GM23248 (cell line): ENCODE results near the gene TSPAN32. TPM values are rescaled to one million over a fixed set of nuclear protein-coding genes. Genes with fewer than 3 reads are reported as not detected.

Experiments used
- DNase-seq: peaks from one replicate; pipeline ENCODE4 v3.0.0-alpha.2; 2015
- H2AFZ ChIP-seq: fragments of 200-600 bp; sonication (generic); 2 replicates; pipeline ENCODE4 v1.6.1; 2016; ENCODE audit warnings: antibody characterized with exemption
- H3F3A ChIP-seq: fragments of 200-600 bp; sonication (generic); 2 replicates; pipeline ENCODE4 v1.6.1; 2016; ENCODE audit warnings: mild to moderate bottlenecking, antibody characterized with exemption, mixed run types; ENCODE audit not compliant: insufficient read depth
- H3K27ac ChIP-seq: fragments of 200-600 bp; sonication (generic); 2 replicates; pipeline ENCODE4 v1.5.1; 2016; ENCODE audit warnings: mild to moderate bottlenecking
- H3K27me3 ChIP-seq: fragments of 200-600 bp; sonication (generic); replicated peaks from 2 replicates; pipeline ENCODE4 v1.6.1; 2016; ENCODE audit warnings: mild to moderate bottlenecking; ENCODE audit not compliant: insufficient read depth
- H3K36me3 ChIP-seq: fragments of 200-600 bp; sonication (generic); 2 replicates; pipeline ENCODE4 v1.6.1; 2016; ENCODE audit warnings: low read depth, mild to moderate bottlenecking
- H3K4me1 ChIP-seq: fragments of 200-600 bp; sonication (generic); 2 replicates; pipeline ENCODE4 v1.6.1; 2016; ENCODE audit warnings: mild to moderate bottlenecking; ENCODE audit not compliant: insufficient read depth
- H3K4me2 ChIP-seq: fragments of 200-600 bp; sonication (generic); one replicate; pipeline ENCODE4 v1.6.1; 2016; ENCODE audit warnings: mild to moderate bottlenecking; ENCODE audit not compliant: unreplicated experiment
- H3K4me3 ChIP-seq: fragments of 200-600 bp; sonication (generic); 2 replicates; pipeline ENCODE4 v1.5.1; 2016; ENCODE audit warnings: mild to moderate bottlenecking
- H3K79me2 ChIP-seq: fragments of 200-600 bp; sonication (generic); 2 replicates; pipeline ENCODE4 v1.6.1; 2016; ENCODE audit warnings: mild to moderate bottlenecking; ENCODE audit not compliant: insufficient read depth
- H3K9ac ChIP-seq: fragments of 200-600 bp; sonication (generic); 2 replicates; pipeline ENCODE4 v1.6.1; 2016; ENCODE audit warnings: mild to moderate bottlenecking
- H3K9me2 ChIP-seq: fragments of 200-600 bp; sonication (generic); 2 replicates; pipeline ENCODE4 v1.6.1; 2016; ENCODE audit warnings: mixed run types, mild to moderate bottlenecking, moderate library complexity; ENCODE audit not compliant: insufficient read depth
- H3K9me3 ChIP-seq: fragments of 200-600 bp; sonication (generic); one replicate; pipeline ENCODE4 v1.6.1; 2017; ENCODE audit warnings: low read depth
- H4K20me1 ChIP-seq: fragments of 200-600 bp; sonication (generic); 2 replicates; pipeline ENCODE4 v1.6.0; 2016; ENCODE audit not compliant: insufficient read depth
- EZH2 ChIP-seq: fragments of 200-600 bp; sonication (generic); IDR thresholded peaks from 2 replicates; pipeline ENCODE4 v1.6.1; 2018; ENCODE audit warnings: antibody characterized with exemption, mild to moderate bottlenecking; ENCODE audit not compliant: insufficient read depth, poor library complexity, severe bottlenecking
- EZH2phosphoT487 ChIP-seq: fragments of 200-600 bp; sonication (generic); IDR thresholded peaks from 2 replicates; pipeline ENCODE4 v1.6.1; 2018; ENCODE audit warnings: antibody characterized with exemption, moderate library complexity, mild to moderate bottlenecking, low read depth; ENCODE audit not compliant: insufficient read depth
- WGBS, 2 experiments: methylation state at CpG; one replicate each; pipeline ENCODE4 v1.1.6; 2015 to 2017; ENCODE audit warnings: low lambda C conversion rate in 2 of 2, low coverage in 1 of 2; ENCODE audit errors: missing lambda C conversion rate in 2 of 2; 5-methylcytosine and 5-hydroxymethylcytosine counted together
- in situ Hi-C: fragments of 300-500 bp; cut with MboI; formaldehyde crosslinking; loops from 2 replicates; pipeline ENCODE4 v1.15.0; 2020
- polyA plus RNA-seq: library from polyadenylated mRNA; unstranded; fragments of >200 nt; fragmentation: Nextera tagmentation; extraction: Ambion mirVana; gene quantifications from 2 replicates; pipeline ENCODE4 v1.2.1, GENCODE V29; 2016
- small RNA-seq: library from RNA; depleted of rRNA; stranded (forward); fragments of <200 nt; gene quantifications from one replicate; pipeline ENCODE3, GENCODE V24; 2014; ENCODE audit warnings: low read depth, low replicate concordance
- total RNA-seq: library from RNA; depleted of rRNA; stranded (reverse); fragments of >200 nt; shearing (Covaris generic); gene quantifications from 2 replicates; pipeline ENCODE4 v1.2.3, GENCODE V29; 2014; rRNA removed

The TSPAN32 gene
- total and polyA plus RNA-seq, 2 experiments from 2014 or later: not detected

- H3K36me3 ChIP-seq: no peaks in the 10 kb centered on the region
- no peaks in the 10 kb centered on the region for H4K20me1 ChIP-seq
- 79 to 80% methylated on average over 16 of the region's 16 CpGs for WGBS, 2 experiments
- no peak overlapping the region for H3K9ac ChIP-seq
- no peak for DNase-seq
- H3F3A ChIP-seq: no peaks in the 10 kb centered on the region
- H2AFZ ChIP-seq: no peak overlapping the region
- H3K4me1 ChIP-seq: no peaks in the 10 kb centered on the region
- no peaks in the 10 kb centered on the region for H3K9me2 ChIP-seq
- H3K9me3 ChIP-seq: no peaks in the 10 kb centered on the region
- H3K27ac ChIP-seq: no peak overlapping the region
- H3K4me2 ChIP-seq: no peak overlapping the region
- H3K4me3 ChIP-seq: no peak overlapping the region
- no peaks in the 10 kb centered on the region for H3K79me2 ChIP-seq
- no peak for TF ChIP-seq EZH2
- in situ Hi-C loops: no loop called here
- no peaks in the 10 kb centered on the region for H3K27me3 ChIP-seq
Measured at GRCh38 chr11:2365571-2366210, 63.9 kb downstream of the TSPAN32 start.

GRCh38 chr11:2366276-2366675 is 64.5 kb downstream of the TSPAN32 start:
- no peak overlapping the region for H3K4me3 ChIP-seq

GRCh38 chr11:2366733-2367132 is 64.9 kb downstream of the TSPAN32 start:
- no peak for DNase-seq

More at GRCh38 chr11:2366276-2366675, 64.5 kb downstream of the TSPAN32 start:
- Histone ChIP-seq H3K27ac (no peak overlapping the region), H3K4me1 (no peaks in the 10 kb centered on the region), H3K36me3 (no peaks in the 10 kb centered on the region), H4K20me1 (no peaks in the 10 kb centered on the region), H3K4me2 (no peak overlapping the region), H3K27me3 (no peaks in the 10 kb centered on the region), H2AFZ (no peak overlapping the region), H3K9ac (no peak overlapping the region), H3K9me2 (no peaks in the 10 kb centered on the region), H3F3A (no peaks in the 10 kb centered on the region), H3K9me3 (no peaks in the 10 kb centered on the region), H3K79me2 (no peaks in the 10 kb centered on the region)
- in situ Hi-C loops: no loop called here
- WGBS, 2 experiments: 46 to 51% methylated on average over 8 to 11 of the region's 11 CpGs
- DNase-seq: no peak
- no peak for TF ChIP-seq EZH2phosphoT487
- TF ChIP-seq EZH2: no peak

DNA sequence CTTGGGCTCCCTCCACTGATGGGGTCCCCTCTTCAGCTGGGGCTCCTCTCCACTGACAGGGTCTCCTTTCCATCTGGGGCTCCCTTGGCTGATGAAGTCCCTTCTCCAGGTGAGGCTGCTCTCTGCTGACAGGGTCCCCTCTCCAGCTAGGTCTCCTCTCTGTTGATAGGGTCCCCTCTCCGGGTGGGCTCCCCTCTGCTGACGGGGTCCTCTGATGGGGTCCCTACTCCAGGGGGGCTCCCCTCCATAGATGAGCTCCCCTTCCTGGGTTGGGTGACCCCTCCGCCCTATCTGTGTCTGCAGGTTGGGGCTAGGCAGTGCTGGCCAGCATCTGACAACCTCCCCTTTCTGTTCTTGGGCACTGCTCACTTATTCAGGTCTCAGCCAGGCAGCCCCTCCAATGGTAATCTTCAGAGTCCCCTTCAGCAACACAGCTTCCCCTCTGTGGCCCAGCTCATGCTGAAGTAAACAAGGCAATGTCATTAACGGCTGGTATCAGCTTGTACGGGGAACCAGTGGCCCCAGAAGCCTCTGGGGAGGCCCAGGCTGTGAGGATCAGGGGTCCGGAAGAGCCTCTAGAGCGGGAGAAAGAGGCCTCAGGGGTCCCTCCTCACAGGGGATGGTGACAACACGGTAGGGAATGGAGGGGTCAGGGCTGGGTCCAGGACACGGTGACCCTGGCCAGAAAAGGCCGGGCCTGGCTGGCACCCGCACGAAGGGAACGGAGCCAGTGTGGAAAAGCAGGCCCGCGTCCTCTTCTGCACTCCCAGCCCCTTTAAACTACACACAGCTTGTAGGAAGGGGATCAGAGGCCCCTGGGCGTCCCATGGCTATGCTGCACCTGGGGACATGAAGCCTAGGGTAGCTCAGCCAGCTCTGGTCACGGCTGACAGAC is 65.7 kb downstream of the TSPAN32 start:
- H3K4me2 ChIP-seq: no peak overlapping the region
- H3K4me3 ChIP-seq: no peak overlapping the region
- no peaks in the 10 kb centered on the region for H3K36me3 ChIP-seq
- H3K4me1 ChIP-seq: no peaks in the 10 kb centered on the region
- H3K27me3 ChIP-seq: no peaks in the 10 kb centered on the region
- no peak for DNase-seq
- no peaks in the 10 kb centered on the region for H3K9me3 ChIP-seq
- no peaks in the 10 kb centered on the region for H3K79me2 ChIP-seq
- no peaks in the 10 kb centered on the region for H3F3A ChIP-seq
- WGBS, 2 experiments: 83% methylated on average over 15 to 17 of the region's 17 CpGs
- H2AFZ ChIP-seq: no peak overlapping the region
- H3K9me2 ChIP-seq: no peaks in the 10 kb centered on the region
- TF ChIP-seq EZH2phosphoT487 (no peak), EZH2 (no peak)
- no peak overlapping the region for H3K9ac ChIP-seq
- H4K20me1 ChIP-seq: no peaks in the 10 kb centered on the region
- no peak overlapping the region for H3K27ac ChIP-seq
- in situ Hi-C loops: no loop called here

More at GRCh38 chr11:2366733-2367132, 64.9 kb downstream of the TSPAN32 start:
- Histone ChIP-seq H3K27me3 (no peaks in the 10 kb centered on the region), H3K9me2 (no peaks in the 10 kb centered on the region), H3K4me1 (no peaks in the 10 kb centered on the region), H3K9ac (no peak overlapping the region), H3K27ac (no peak overlapping the region), H3K4me3 (no peak overlapping the region), H3K36me3 (no peaks in the 10 kb centered on the region), H3F3A (no peaks in the 10 kb centered on the region), H3K4me2 (no peak overlapping the region), H4K20me1 (no peaks in the 10 kb centered on the region), H3K9me3 (no peaks in the 10 kb centered on the region), H2AFZ (no peak overlapping the region), H3K79me2 (no peaks in the 10 kb centered on the region)
- no peak for TF ChIP-seq EZH2
- no peak for TF ChIP-seq EZH2phosphoT487
- 75% methylated on average over 7 of the region's 7 CpGs for whole genome bisulfite sequencing, 2 experiments
- in situ Hi-C loops: no loop called here

Small RNA genes within 50 kb of the gene (small RNA-seq; reads per million reads assigned to genes)
- gene RNU6-878P: not detected

Other genes starting within 250 kb of the TSPAN32 start
- not detected in 2 replicates for gene IGF2, start 162.6 kb upstream of the TSPAN32 start, total RNA-seq
- gene IGF2, start 162.6 kb upstream of the TSPAN32 start, polyA plus RNA-seq: 0.06 and 0.18 TPM in 2 replicates
- gene INS, start 140.8 kb upstream of the TSPAN32 start, total RNA-seq: not detected in 2 replicates
- not detected in 2 replicates for gene INS, start 140.8 kb upstream of the TSPAN32 start, polyA plus RNA-seq
- gene TH, start 130.2 kb upstream of the TSPAN32 start, total RNA-seq: not detected in 2 replicates
- gene TH, start 130.2 kb upstream of the TSPAN32 start, polyA plus RNA-seq: not detected in 2 replicates
- not detected in 2 replicates for gene ASCL2, start 31.4 kb upstream of the TSPAN32 start, total RNA-seq
- gene ASCL2, start 31.4 kb upstream of the TSPAN32 start, polyA plus RNA-seq: not detected in 2 replicates
- not detected in 2 replicates for gene C11orf21, start 95 bp upstream of the TSPAN32 start, total RNA-seq
- gene C11orf21, start 95 bp upstream of the TSPAN32 start, polyA plus RNA-seq: not detected in 2 replicates
- gene CD81, start 75.3 kb downstream of the TSPAN32 start, total RNA-seq: 363 and 434 TPM in 2 replicates
- gene CD81, start 75.3 kb downstream of the TSPAN32 start, polyA plus RNA-seq: 66.8 and 67.6 TPM in 2 replicates
- gene TSSC4, start 98.7 kb downstream of the TSPAN32 start, total RNA-seq: 44.4 and 50.3 TPM in 2 replicates
- 61.8 and 69.8 TPM in 2 replicates for gene TSSC4, start 98.7 kb downstream of the TSPAN32 start, polyA plus RNA-seq
- gene TRPM5, start 142.5 kb downstream of the TSPAN32 start, total RNA-seq: not detected in 2 replicates
- gene TRPM5, start 142.5 kb downstream of the TSPAN32 start, polyA plus RNA-seq: not detected in 2 replicates
- gene KCNQ1, start 143.0 kb downstream of the TSPAN32 start, total RNA-seq: not detected in 2 replicates
- gene KCNQ1, start 143.0 kb downstream of the TSPAN32 start, polyA plus RNA-seq: not detected in 2 replicates